WTC11 (cell line): ENCODE data around the gene SPIRE1. TPM values are rescaled to one million over a fixed set of nuclear protein-coding genes. Genes with fewer than 3 reads are reported as not detected.

Source experiments
- ATAC-seq: fragments of 200-7000 bp; cut with Tn5 transposase; 2 replicates; pipeline ENCODE4 v1.10.0; 2021; ENCODE audit warnings: mild to moderate bottlenecking, moderate library complexity
- CTCF ChIA-PET: fragments of 300-600 bp; sonication (Branson Sonifier 250); formaldehyde crosslinking; loops from one replicate; lab custom pipeline; 2021; ENCODE audit warnings: antibody characterized with exemption; lab: Charles Lee
- POLR2A ChIA-PET: fragments of 350-600 bp; sonication (Branson Sonifier 250); formaldehyde crosslinking; loops from one replicate; lab custom pipeline; 2021; ENCODE audit warnings: antibody characterized with exemption; lab: Charles Lee
- DNase-seq: peaks from one replicate; pipeline ENCODE4 v3.0.0; 2021; ENCODE audit warnings: low spot score
- H3K27ac Mint-ChIP-seq: 2 replicates; pipeline ENCODE4 v1.8.0; 2021; ENCODE audit warnings: mixed read lengths
- H3K27me3 Mint-ChIP-seq: 2 replicates; pipeline ENCODE4 v1.8.0; 2021; ENCODE audit warnings: low read depth, mild to moderate bottlenecking, moderate library complexity, mixed read lengths
- H3K36me3 Mint-ChIP-seq: 2 replicates; pipeline ENCODE4 v1.8.0; 2021; ENCODE audit warnings: mixed read lengths
- H3K4me1 Mint-ChIP-seq: 2 replicates; pipeline ENCODE4 v1.8.0; 2022; ENCODE audit warnings: mixed read lengths
- H3K4me3 Mint-ChIP-seq: 2 replicates; pipeline ENCODE4 v1.8.0; 2021; ENCODE audit warnings: mild to moderate bottlenecking, moderate library complexity, mixed read lengths
- H3K9me3 Mint-ChIP-seq: 2 replicates; pipeline ENCODE4 v1.8.0; 2021; ENCODE audit warnings: mixed read lengths
- ATF1 ChIP-seq: sonication (generic); formaldehyde crosslinking; IDR thresholded peaks from 2 replicates; pipeline ENCODE4 v1.8.1; 2023; ENCODE audit warnings: mild to moderate bottlenecking, moderate library complexity, missing genetic modification reagents
- CREB1 ChIP-seq: sonication (generic); formaldehyde crosslinking; IDR thresholded peaks from 2 replicates; pipeline ENCODE4 v1.8.0; 2023; ENCODE audit warnings: mild to moderate bottlenecking, missing genetic modification reagents
- CREM ChIP-seq: sonication (generic); formaldehyde crosslinking; IDR thresholded peaks from 2 replicates; pipeline ENCODE4 v1.8.1; 2022; ENCODE audit warnings: mild to moderate bottlenecking, missing genetic modification reagents, moderate library complexity
- E2F4 ChIP-seq: sonication (generic); formaldehyde crosslinking; IDR thresholded peaks from 2 replicates; pipeline ENCODE4 v1.8.1; 2022; ENCODE audit warnings: low read depth, mild to moderate bottlenecking, moderate library complexity, missing genetic modification reagents, borderline replicate concordance
- E2F5 ChIP-seq: sonication (generic); formaldehyde crosslinking; IDR thresholded peaks from 2 replicates; pipeline ENCODE4 v1.8.1; 2022; ENCODE audit warnings: mild to moderate bottlenecking, moderate library complexity, missing genetic modification reagents
- ERG ChIP-seq: fragments of 250-450 bp; sonication (Bioruptor Pico); IDR thresholded peaks from 2 replicates; pipeline ENCODE4 v1.8.0; 2021; ENCODE audit warnings: mild to moderate bottlenecking
- ESRRA ChIP-seq: sonication (generic); formaldehyde crosslinking; IDR thresholded peaks from 2 replicates; pipeline ENCODE4 v1.8.1; 2022; ENCODE audit warnings: mild to moderate bottlenecking, missing genetic modification reagents, borderline replicate concordance
- FOXP1 ChIP-seq: sonication (generic); formaldehyde crosslinking; IDR thresholded peaks from 2 replicates; pipeline ENCODE4 v1.8.0; 2022; ENCODE audit warnings: missing genetic modification reagents, mild to moderate bottlenecking, moderate library complexity, borderline replicate concordance
- GABPB1 ChIP-seq: sonication (generic); formaldehyde crosslinking; IDR thresholded peaks from 2 replicates; pipeline ENCODE4 v1.8.1; 2023; ENCODE audit warnings: mild to moderate bottlenecking, missing genetic modification reagents
- KAT7 ChIP-seq: sonication (generic); formaldehyde crosslinking; IDR thresholded peaks from 2 replicates; pipeline ENCODE4 v1.8.1; 2023; ENCODE audit warnings: missing genetic modification reagents, mild to moderate bottlenecking, borderline replicate concordance
- MXD4 ChIP-seq: fragments of 250-450 bp; sonication (Bioruptor Pico); IDR thresholded peaks from 2 replicates; pipeline ENCODE4 v1.8.0; 2021; ENCODE audit warnings: mild to moderate bottlenecking, moderate library complexity, borderline replicate concordance
- MYBL2 ChIP-seq: sonication (generic); formaldehyde crosslinking; IDR thresholded peaks from 2 replicates; pipeline ENCODE4 v1.8.1; 2023; ENCODE audit warnings: mild to moderate bottlenecking, moderate library complexity, missing genetic modification reagents
- NR3C1 ChIP-seq: sonication (generic); formaldehyde crosslinking; conservative IDR thresholded peaks from 2 replicates; pipeline ENCODE4 v1.8.1; 2023; ENCODE audit warnings: low read depth, mild to moderate bottlenecking, missing genetic modification reagents
- SMAD3 ChIP-seq: sonication (generic); formaldehyde crosslinking; IDR thresholded peaks from 2 replicates; pipeline ENCODE4 v1.8.0; 2022; ENCODE audit warnings: missing genetic modification reagents, mild to moderate bottlenecking, borderline replicate concordance
- ZBTB43 ChIP-seq: sonication (generic); formaldehyde crosslinking; IDR thresholded peaks from 2 replicates; pipeline ENCODE4 v1.8.1; 2023; ENCODE audit warnings: mild to moderate bottlenecking, missing genetic modification reagents
- ZNF138 ChIP-seq: sonication (generic); formaldehyde crosslinking; conservative IDR thresholded peaks from 2 replicates; pipeline ENCODE4 v1.8.1; 2022; ENCODE audit warnings: mild to moderate bottlenecking, moderate library complexity, missing genetic modification reagents
- ZNF232 ChIP-seq: sonication (generic); formaldehyde crosslinking; IDR thresholded peaks from 2 replicates; pipeline ENCODE4 v1.8.0; 2022; ENCODE audit warnings: mild to moderate bottlenecking, missing genetic modification reagents
- ZNF281 ChIP-seq: sonication (generic); formaldehyde crosslinking; IDR thresholded peaks from 2 replicates; pipeline ENCODE4 v1.8.0; 2023; ENCODE audit warnings: mild to moderate bottlenecking, missing genetic modification reagents
- ZNF423 ChIP-seq: fragments of 250-450 bp; sonication (Bioruptor Pico); IDR thresholded peaks from 2 replicates; pipeline ENCODE4 v2.1.2; 2022; ENCODE audit warnings: mild to moderate bottlenecking, moderate library complexity
- ZNF512 ChIP-seq: sonication (generic); formaldehyde crosslinking; IDR thresholded peaks from 2 replicates; pipeline ENCODE4 v1.8.1; 2022; ENCODE audit warnings: missing genetic modification reagents, borderline replicate concordance
- ZNF671 ChIP-seq: fragments of 250-450 bp; sonication (Bioruptor Pico); IDR thresholded peaks from 2 replicates; pipeline ENCODE4 v1.8.0; 2021; ENCODE audit warnings: mild to moderate bottlenecking
- total RNA-seq: library from RNA; stranded (reverse); gene quantifications from 3 replicates; pipeline ENCODE4 v1.2.3, GENCODE V29; 2021

Gene SPIRE1
- total RNA-seq, 1 experiment from 2014 or later: 19.3 TPM

- Mint-ChIP-seq H3K4me1 (peaks cover 17% of the 10 kb centered on the region), H3K9me3 (no peaks in the 10 kb centered on the region), H3K27ac (0 out of 2 replicates have a peak overlapping the region, but pooled peaks have one; percentile 0), H3K4me3 (no peak overlapping the region), H3K27me3 (no peaks in the 10 kb centered on the region), H3K36me3 (no peaks in the 10 kb centered on the region)
- POLR2A ChIA-PET: no interaction called here
- DNase-seq (no peak), ATAC-seq (no peak)
- TF ChIP-seq GABPB1 (CRISPR knock-in tag) (peak; percentile 49; the same call in 1 of the 2 replicates), FOXP1 (CRISPR knock-in tag) (no peak)
- CTCF ChIA-PET: interaction anchor here (0.6 to 0.8 kb wide), 2 partner anchors 40 to 101 kb away, joined by 3 read pairs; no protein-coding TSS in a partner anchor
Observed at GRCh38 chr18:12639990-12640880, 17.7 kb downstream of the SPIRE1 start.

GRCh38 chr18:12638644-12639124 lies 19.2 kb downstream of the SPIRE1 start:
- peak overlapping the region; percentile 7; the same call in 1 of the 2 replicates for H3K27ac Mint-ChIP-seq
- peak; percentile 20; the same call in 1 of the 2 replicates for ATAC-seq
- CTCF ChIA-PET: no interaction called here

More at GRCh38 chr18:12638644-12639124, 19.2 kb downstream of the SPIRE1 start:
- Mint-ChIP-seq H3K4me1 (peaks cover 15% of the 10 kb centered on the region), H3K9me3 (no peaks in the 10 kb centered on the region), H3K4me3 (no peak overlapping the region)
- POLR2A ChIA-PET: no interaction called here
- no peak for TF ChIP-seq NR3C1 (CRISPR knock-in tag)
- no peak for TF ChIP-seq SMAD3
- no peak for TF ChIP-seq E2F4 (CRISPR knock-in tag)
- no peak for TF ChIP-seq ZNF512 (CRISPR knock-in tag)
- TF ChIP-seq ESRRA: no peak
- TF ChIP-seq ZNF671 (CRISPR knock-in tag): no peak
- TF ChIP-seq KAT7 (CRISPR knock-in tag): no peak
- no peak for TF ChIP-seq CREB1 (CRISPR knock-in tag)
- TF ChIP-seq MXD4 (CRISPR knock-in tag): no peak
- no peak for TF ChIP-seq CREM (CRISPR knock-in tag)
- no peak for TF ChIP-seq ZNF423 (CRISPR knock-in tag)
- TF ChIP-seq E2F5 (CRISPR knock-in tag): no peak
- TF ChIP-seq ZBTB43 (CRISPR knock-in tag): no peak
- no peak for TF ChIP-seq ZNF138 (CRISPR knock-in tag)
- TF ChIP-seq MYBL2 (CRISPR knock-in tag): no peak
- no peak for TF ChIP-seq ATF1 (CRISPR knock-in tag)
- no peak for TF ChIP-seq ERG (CRISPR knock-in tag)
- no peak for TF ChIP-seq ZNF281 (CRISPR knock-in tag)
- no peak for TF ChIP-seq ZNF232 (CRISPR knock-in tag)
- TF ChIP-seq, all 79 proteins: peak for 0
- Mint-ChIP-seq H3K36me3 (no peaks in the 10 kb centered on the region), H3K27me3 (no peaks in the 10 kb centered on the region)
- no peak for DNase-seq
